Esophagus squamous epithelium (tissue), 4 donors: Measurements from ENCODE around the gene RET.

Experiments used
- CTCF ChIP-seq, 6 experiments: fragments of 450-650 bp in 4 of 6; fragments of 200-600 bp in 2 of 6; sonication (generic) in 2 of 6; IDR thresholded peaks; one replicate each; pipeline ENCODE4 v1.5.1; 2016 to 2019; ENCODE audit warnings: antibody characterized with exemption in 6 of 6, mild to moderate bottlenecking in 4 of 6, moderate library complexity in 4 of 6
- POLR2A ChIP-seq, 4 donors: fragments of 450-650 bp; IDR thresholded peaks; one replicate each; pipeline ENCODE4 v1.6.1; 2017; ENCODE audit warnings: antibody characterized with exemption in 4 of 4, mild to moderate bottlenecking in 4 of 4, moderate library complexity in 3 of 4

- TF ChIP-seq POLR2A (IDR thresholded peaks at IDR 0.05) (no peak), CTCF (IDR thresholded peaks at IDR 0.05) (no peak)
Measured at GRCh38 chr10:43117777-43118583, 41.1 kb downstream of the RET start.
